ENCODE measurements around the gene CD2AP.
"Not testable (repeated sequence)": the region's sequence is repeated elsewhere in the genome, so short reads cannot be mapped to it uniquely, and the experiment has no call there.

CD2AP gene

GRCh38 chr6:47628448-47629272, 151.1 kb downstream of the CD2AP start:
- H3K4me3 ChIP-seq (ENCODE audit: low read length): no peak overlapping the region
- H3K9me3 ChIP-seq (ENCODE audit: control insufficient read depth, low read depth, low read length): no peaks in the 10 kb centered on the region
- no peak overlapping the region for H3K27ac ChIP-seq (ENCODE audit: low read length)
- H3K27me3 ChIP-seq (ENCODE audit: control insufficient read depth, insufficient read depth, low read length): no peaks in the 10 kb centered on the region
- no peaks in the 10 kb centered on the region for H3K4me1 ChIP-seq (ENCODE audit: control insufficient read depth, low read depth, low read length)
- H3K9ac ChIP-seq (ENCODE audit: low read length): no peak overlapping the region
- H3K36me3 ChIP-seq (ENCODE audit: control insufficient read depth, low read depth, low read length): peaks cover 6% of the 10 kb centered on the region

GRCh38 chr6:47629954-47630353, 152.4 kb downstream of the CD2AP start:
- Histone ChIP-seq H3K4me1 (ENCODE audit: control insufficient read depth, low read depth, low read length) (no peaks in the 10 kb centered on the region), H3K27me3 (ENCODE audit: control insufficient read depth, insufficient read depth, low read length) (no peaks in the 10 kb centered on the region), H3K9me3 (ENCODE audit: control insufficient read depth, low read depth, low read length) (no peaks in the 10 kb centered on the region), H3K4me3 (ENCODE audit: low read length) (no peak overlapping the region), H3K36me3 (ENCODE audit: control insufficient read depth, low read depth, low read length) (no peaks in the 10 kb centered on the region), H3K27ac (ENCODE audit: low read length) (no peak overlapping the region), H3K9ac (ENCODE audit: low read length) (no peak overlapping the region)

- no peak overlapping the region for H3K4me3 ChIP-seq (ENCODE audit: low read length)
- H3K27me3 ChIP-seq (ENCODE audit: control insufficient read depth, insufficient read depth, low read length): no peaks in the 10 kb centered on the region
- H3K9me3 ChIP-seq (ENCODE audit: control insufficient read depth, low read depth, low read length): no peaks in the 10 kb centered on the region
- H3K36me3 ChIP-seq (ENCODE audit: control insufficient read depth, low read depth, low read length): no peaks in the 10 kb centered on the region
- no peak overlapping the region for H3K9ac ChIP-seq (ENCODE audit: low read length)
- no peaks in the 10 kb centered on the region for H3K4me1 ChIP-seq (ENCODE audit: control insufficient read depth, low read depth, low read length)
- H3K27ac ChIP-seq (ENCODE audit: low read length): no peak overlapping the region
Observed at GRCh38 chr6:47630587-47630986, 153.0 kb downstream of the CD2AP start.

- Histone ChIP-seq H3K36me3 (ENCODE audit: control insufficient read depth, low read depth, low read length) (no peaks in the 10 kb centered on the region), H3K4me3 (ENCODE audit: low read length) (no peak overlapping the region), H3K27me3 (ENCODE audit: control insufficient read depth, insufficient read depth, low read length) (no peaks in the 10 kb centered on the region), H3K4me1 (ENCODE audit: control insufficient read depth, low read depth, low read length) (no peaks in the 10 kb centered on the region), H3K9me3 (ENCODE audit: control insufficient read depth, low read depth, low read length) (no peaks in the 10 kb centered on the region), H3K27ac (ENCODE audit: low read length) (no peak overlapping the region), H3K9ac (ENCODE audit: low read length) (no peak overlapping the region)
Observed at GRCh38 chr6:47631269-47631772, 153.7 kb downstream of the CD2AP start.

- no peaks in the 10 kb centered on the region for H3K4me1 ChIP-seq (ENCODE audit: control insufficient read depth, low read depth, low read length)
- no peaks in the 10 kb centered on the region for H3K36me3 ChIP-seq (ENCODE audit: control insufficient read depth, low read depth, low read length)
- no peak overlapping the region for H3K27ac ChIP-seq (ENCODE audit: low read length)
- no peak overlapping the region for H3K9ac ChIP-seq (ENCODE audit: low read length)
- H3K9me3 ChIP-seq (ENCODE audit: control insufficient read depth, low read depth, low read length): no peaks in the 10 kb centered on the region
- no peaks in the 10 kb centered on the region for H3K27me3 ChIP-seq (ENCODE audit: control insufficient read depth, insufficient read depth, low read length)
- H3K4me3 ChIP-seq (ENCODE audit: low read length): no peak overlapping the region
Observed at GRCh38 chr6:47631797-47632196, 154.2 kb downstream of the CD2AP start.

- no peaks in the 10 kb centered on the region for H3K9me3 ChIP-seq (ENCODE audit: control insufficient read depth, low read depth, low read length)
- no peaks in the 10 kb centered on the region for H3K4me1 ChIP-seq (ENCODE audit: control insufficient read depth, low read depth, low read length)
- no peaks in the 10 kb centered on the region for H3K27me3 ChIP-seq (ENCODE audit: control insufficient read depth, insufficient read depth, low read length)
- H3K36me3 ChIP-seq (ENCODE audit: control insufficient read depth, low read depth, low read length): no peaks in the 10 kb centered on the region
- H3K4me3 ChIP-seq (ENCODE audit: low read length): no peak overlapping the region
- H3K27ac ChIP-seq (ENCODE audit: low read length): no peak overlapping the region
- no peak overlapping the region for H3K9ac ChIP-seq (ENCODE audit: low read length)
Observed at GRCh38 chr6:47633141-47633540, 155.6 kb downstream of the CD2AP start.

GRCh38 chr6:47634210-47635047, 156.8 kb downstream of the CD2AP start:
- H3K27me3 ChIP-seq (ENCODE audit: control insufficient read depth, insufficient read depth, low read length): no peaks in the 10 kb centered on the region
- H3K9ac ChIP-seq (ENCODE audit: low read length): no peak overlapping the region
- no peak overlapping the region for H3K27ac ChIP-seq (ENCODE audit: low read length)
- H3K4me3 ChIP-seq (ENCODE audit: low read length): no peak overlapping the region
- H3K9me3 ChIP-seq (ENCODE audit: control insufficient read depth, low read depth, low read length): no peaks in the 10 kb centered on the region
- no peaks in the 10 kb centered on the region for H3K4me1 ChIP-seq (ENCODE audit: control insufficient read depth, low read depth, low read length)
- H3K36me3 ChIP-seq (ENCODE audit: control insufficient read depth, low read depth, low read length): no peaks in the 10 kb centered on the region

GRCh38 chr6:47646689-47647088, 169.1 kb downstream of the CD2AP start:
- Histone ChIP-seq H3K27me3 (ENCODE audit: control insufficient read depth, insufficient read depth, low read length) (no peaks in the 10 kb centered on the region), H3K9me3 (ENCODE audit: control insufficient read depth, low read depth, low read length) (no peaks in the 10 kb centered on the region), H3K27ac (ENCODE audit: low read length) (no peak overlapping the region), H3K9ac (ENCODE audit: low read length) (no peak overlapping the region), H3K4me1 (ENCODE audit: control insufficient read depth, low read depth, low read length) (peaks cover 9% of the 10 kb centered on the region), H3K36me3 (ENCODE audit: control insufficient read depth, low read depth, low read length) (no peaks in the 10 kb centered on the region), H3K4me3 (ENCODE audit: low read length) (no peak overlapping the region)

GRCh38 chr6:47647188-47647587, 169.6 kb downstream of the CD2AP start:
- H3K9me3 ChIP-seq (ENCODE audit: control insufficient read depth, low read depth, low read length): no peaks in the 10 kb centered on the region
- H3K36me3 ChIP-seq (ENCODE audit: control insufficient read depth, low read depth, low read length): no peaks in the 10 kb centered on the region
- H3K27me3 ChIP-seq (ENCODE audit: control insufficient read depth, insufficient read depth, low read length): no peaks in the 10 kb centered on the region
- H3K4me1 ChIP-seq (ENCODE audit: control insufficient read depth, low read depth, low read length): peaks cover 9% of the 10 kb centered on the region
- H3K9ac ChIP-seq (ENCODE audit: low read length): no peak overlapping the region
- H3K27ac ChIP-seq (ENCODE audit: low read length): no peak overlapping the region
- no peak overlapping the region for H3K4me3 ChIP-seq (ENCODE audit: low read length)

GRCh38 chr6:47647626-47648025, 170.0 kb downstream of the CD2AP start:
- not testable (repeated sequence) for H3K9me3 ChIP-seq (ENCODE audit: control insufficient read depth, low read depth, low read length); H3K36me3 ChIP-seq (ENCODE audit: control insufficient read depth, low read depth, low read length); H3K4me1 ChIP-seq (ENCODE audit: control insufficient read depth, low read depth, low read length); H3K27ac ChIP-seq (ENCODE audit: low read length); H3K27me3 ChIP-seq (ENCODE audit: control insufficient read depth, insufficient read depth, low read length); H3K9ac ChIP-seq (ENCODE audit: low read length); H3K4me3 ChIP-seq (ENCODE audit: low read length)

GRCh38 chr6:47648031-47648430, 170.4 kb downstream of the CD2AP start:
- no peak overlapping the region for H3K4me3 ChIP-seq (ENCODE audit: low read length)
- no peaks in the 10 kb centered on the region for H3K36me3 ChIP-seq (ENCODE audit: control insufficient read depth, low read depth, low read length)
- H3K27me3 ChIP-seq (ENCODE audit: control insufficient read depth, insufficient read depth, low read length): no peaks in the 10 kb centered on the region
- H3K27ac ChIP-seq (ENCODE audit: low read length): no peak overlapping the region
- H3K9me3 ChIP-seq (ENCODE audit: control insufficient read depth, low read depth, low read length): no peaks in the 10 kb centered on the region
- H3K9ac ChIP-seq (ENCODE audit: low read length): no peak overlapping the region
- H3K4me1 ChIP-seq (ENCODE audit: control insufficient read depth, low read depth, low read length): peaks cover 9% of the 10 kb centered on the region
